Trophoblast cell (in vitro differentiated cells and primary cell): Measurements from ENCODE around the gene AGGF1.

Source experiments
- DNase-seq, 2 donors: peaks; one replicate each; pipeline ENCODE4 v3.0.0-alpha.2; 2016
- H2AFZ ChIP-seq: 2 replicates; pipeline ENCODE4 v1.6.1; 2013; ENCODE audit warnings: low read length, moderate library complexity, mild to moderate bottlenecking; ENCODE audit not compliant: insufficient read depth, poor library complexity
- H2AK5ac ChIP-seq: 2 replicates; pipeline ENCODE4 v1.6.1; 2013; ENCODE audit warnings: mild to moderate bottlenecking, low read length
- H2BK120ac ChIP-seq: 2 replicates; pipeline ENCODE4 v1.6.1; 2013; ENCODE audit warnings: low read length, mild to moderate bottlenecking, moderate library complexity; ENCODE audit not compliant: insufficient read depth, poor library complexity
- H2BK12ac ChIP-seq: 2 replicates; pipeline ENCODE4 v1.6.1; 2013; ENCODE audit warnings: mild to moderate bottlenecking, low read length, moderate library complexity
- H2BK5ac ChIP-seq: 2 replicates; pipeline ENCODE4 v1.6.1; 2013; ENCODE audit warnings: low read length, low read depth, moderate library complexity, mild to moderate bottlenecking; ENCODE audit not compliant: poor library complexity
- H3K14ac ChIP-seq: 2 replicates; pipeline ENCODE4 v1.6.1; 2013; ENCODE audit warnings: mild to moderate bottlenecking, low read length
- H3K18ac ChIP-seq: 2 replicates; pipeline ENCODE4 v1.6.1; 2013; ENCODE audit warnings: mild to moderate bottlenecking, low read length
- H3K23ac ChIP-seq: 2 replicates; pipeline ENCODE4 v1.6.1; 2013; ENCODE audit warnings: low read length
- H3K27ac ChIP-seq: 2 replicates; pipeline ENCODE4 v1.5.1; 2013; ENCODE audit warnings: low read depth, mild to moderate bottlenecking, inconsistent platforms, low read length, moderate library complexity
- H3K27me3 ChIP-seq: 2 replicates; pipeline ENCODE4 v1.6.1; 2013; ENCODE audit warnings: inconsistent platforms, mild to moderate bottlenecking, low read length, moderate library complexity; ENCODE audit not compliant: insufficient read depth
- H3K36me3 ChIP-seq, 2 experiments: 1 replicate in 1 of 2; 2 replicates in 1 of 2; pipeline ENCODE4 v1.6.1; 2013; ENCODE audit warnings: low read length in 2 of 2, mild to moderate bottlenecking in 2 of 2, moderate library complexity in 1 of 2; ENCODE audit not compliant: insufficient read depth in 2 of 2, control insufficient read depth in 1 of 2
- H3K4ac ChIP-seq: 2 replicates; pipeline ENCODE4 v1.6.1; 2013; ENCODE audit warnings: low read depth, mild to moderate bottlenecking, low read length, moderate library complexity
- H3K4me1 ChIP-seq, 2 experiments: 1 replicate in 1 of 2; 2 replicates in 1 of 2; pipeline ENCODE4 v1.6.1; 2013; ENCODE audit warnings: low read length in 2 of 2, mild to moderate bottlenecking in 2 of 2, moderate library complexity in 1 of 2; ENCODE audit not compliant: insufficient read depth in 2 of 2, control insufficient read depth in 1 of 2
- H3K4me2 ChIP-seq: 2 replicates; pipeline ENCODE4 v1.6.1; 2013; ENCODE audit warnings: inconsistent platforms, mild to moderate bottlenecking, low read length, moderate library complexity
- H3K4me3 ChIP-seq: 2 replicates; pipeline ENCODE4 v1.5.1; 2013; ENCODE audit warnings: mild to moderate bottlenecking, low read depth, low read length, inconsistent platforms
- H3K79me1 ChIP-seq: one replicate; pipeline ENCODE4 v1.6.1; 2013; ENCODE audit warnings: low read length
- H3K79me2 ChIP-seq: 2 replicates; pipeline ENCODE4 v1.6.1; 2013; ENCODE audit warnings: low read length, mild to moderate bottlenecking; ENCODE audit not compliant: control insufficient read depth, insufficient read depth, poor library complexity
- H3K9ac ChIP-seq: 2 replicates; pipeline ENCODE4 v1.6.1; 2013; ENCODE audit warnings: mild to moderate bottlenecking, low read length
- H3K9me3 ChIP-seq: 2 replicates; pipeline ENCODE4 v1.6.1; 2013; ENCODE audit warnings: low read depth, mild to moderate bottlenecking, control low read depth, inconsistent platforms, low read length; ENCODE audit not compliant: insufficient read depth
- H4K12ac ChIP-seq: 2 replicates; pipeline ENCODE4 v1.6.1; 2013; ENCODE audit warnings: low read depth, mild to moderate bottlenecking, low read length, moderate library complexity
- H4K8ac ChIP-seq: 2 replicates; pipeline ENCODE4 v1.6.1; 2013; ENCODE audit warnings: low read depth, mild to moderate bottlenecking, low read length, moderate library complexity
- H4K91ac ChIP-seq: one replicate; pipeline ENCODE4 v1.6.1; 2013; ENCODE audit warnings: low read depth, mild to moderate bottlenecking, low read length, moderate library complexity
- WGBS: extraction: QIAGEN DNeasy Blood & Tissue Kit; methylation state at CpG from one replicate; pipeline ENCODE4 v1.1.7; 2013; ENCODE audit warnings: missing lambda C conversion rate; ENCODE audit not compliant: insufficient read length, insufficient coverage; ENCODE audit errors: extremely low coverage; 5-methylcytosine and 5-hydroxymethylcytosine counted together

The AGGF1 gene

GRCh38 chr5:77032635-77033034 lies 2.4 kb downstream of the AGGF1 start:
- H3K4me1 ChIP-seq: no peaks in the 10 kb centered on the region
- peaks cover 4% of the 10 kb centered on the region for H3K79me2 ChIP-seq
- H3K14ac ChIP-seq: no peak overlapping the region
- no peak overlapping the region for H3K4me3 ChIP-seq
- H2AFZ ChIP-seq: no peak overlapping the region
- H3K4me2 ChIP-seq: no peak overlapping the region
- H4K8ac ChIP-seq: no peak overlapping the region
- peaks cover 3% of the 10 kb centered on the region for H3K9me3 ChIP-seq
- no peaks in the 10 kb centered on the region for H3K27me3 ChIP-seq
- H4K91ac ChIP-seq: no peak overlapping the region
- no peak overlapping the region for H2AK5ac ChIP-seq
- H3K27ac ChIP-seq: no peak overlapping the region
- H2BK5ac ChIP-seq: no peak overlapping the region
- H3K79me1 ChIP-seq: peaks cover 8% of the 10 kb centered on the region
- H4K12ac ChIP-seq: no peak overlapping the region
- H3K18ac ChIP-seq: no peak overlapping the region
- H3K36me3 ChIP-seq: peaks cover 3 to 5% of the 10 kb centered on the region in 2 experiments
- peak in 1 of 2 donors; percentile 4 for DNase-seq
- no peak overlapping the region for H3K4ac ChIP-seq
- H2BK12ac ChIP-seq: no peak overlapping the region
- no peak overlapping the region for H2BK120ac ChIP-seq
- H3K23ac ChIP-seq: no peak overlapping the region
- no CpG with 5 or more reads among the region's 4 CpGs for WGBS
- no peak overlapping the region for H3K9ac ChIP-seq

DNA sequence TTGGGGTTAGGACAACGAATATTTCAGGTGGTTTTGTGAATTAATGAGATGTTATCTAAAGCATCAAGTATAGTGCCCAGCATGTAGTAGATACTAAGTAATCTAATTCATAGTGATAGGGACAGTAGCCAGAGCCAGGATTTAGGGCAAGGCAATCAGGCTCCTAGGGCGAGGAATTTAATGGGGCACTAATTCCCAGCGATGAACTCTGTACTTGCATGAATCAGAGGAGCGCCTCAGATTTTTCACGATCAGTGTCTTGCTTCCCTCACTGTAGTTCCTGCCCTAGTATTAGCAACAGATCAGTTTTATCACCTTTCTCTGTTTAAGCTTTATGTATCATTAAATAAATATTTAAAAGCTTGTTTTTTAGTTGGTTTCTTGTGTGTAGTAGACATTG lies 3.1 kb downstream of the AGGF1 start:
- DNase-seq: no peak
- Histone ChIP-seq H3K4me3 (no peak overlapping the region), H3K9me3 (peaks cover 3% of the 10 kb centered on the region), H4K91ac (no peak overlapping the region), H4K12ac (no peak overlapping the region), H3K18ac (no peak overlapping the region), H2BK120ac (no peak overlapping the region), H3K4me1 (no peaks in the 10 kb centered on the region), H3K79me2 (peaks cover 4% of the 10 kb centered on the region), H3K14ac (no peak overlapping the region), H3K27ac (no peak overlapping the region), H3K4ac (no peak overlapping the region), H3K79me1 (peaks cover 8% of the 10 kb centered on the region), H2BK5ac (no peak overlapping the region), H2BK12ac (no peak overlapping the region), H3K4me2 (no peak overlapping the region), H2AFZ (no peak overlapping the region), H2AK5ac (no peak overlapping the region), H3K9ac (no peak overlapping the region), H3K23ac (no peak overlapping the region), H3K36me3 (peaks cover 3 to 5% of the 10 kb centered on the region in 2 experiments), H4K8ac (no peak overlapping the region), H3K27me3 (no peaks in the 10 kb centered on the region)
- no CpG with 5 or more reads among the region's 5 CpGs for WGBS

DNA sequence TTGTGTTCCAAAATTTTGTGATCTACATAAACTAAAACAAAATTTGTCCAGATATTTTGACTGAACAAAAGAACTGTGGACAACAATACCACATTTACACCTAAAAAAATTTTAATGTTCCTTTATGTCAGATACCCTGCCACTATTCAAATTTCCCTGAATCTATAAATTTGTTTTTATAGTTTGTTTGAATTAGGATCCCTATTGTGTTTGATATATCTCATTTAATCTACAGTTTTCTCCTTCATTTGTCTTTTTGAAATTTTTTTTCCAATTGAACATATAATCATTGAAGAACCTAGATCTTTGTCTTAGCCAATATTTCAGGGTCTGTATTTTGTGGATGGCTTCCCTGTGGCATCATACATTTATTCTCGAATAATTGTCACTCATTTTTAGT lies 5.7 kb downstream of the AGGF1 start:
- Histone ChIP-seq H2BK5ac (no peak overlapping the region), H4K8ac (no peak overlapping the region), H3K79me2 (no peaks in the 10 kb centered on the region), H3K4ac (no peak overlapping the region), H3K27me3 (no peaks in the 10 kb centered on the region), H4K12ac (no peak overlapping the region), H3K23ac (no peak overlapping the region), H4K91ac (no peak overlapping the region), H3K4me3 (no peak overlapping the region), H3K9ac (no peak overlapping the region), H3K9me3 (no peaks in the 10 kb centered on the region), H2BK12ac (no peak overlapping the region), H3K4me1 (no peaks in the 10 kb centered on the region), H3K27ac (no peak overlapping the region), H3K4me2 (no peak overlapping the region), H3K36me3 (peaks cover 5 to 10% of the 10 kb centered on the region in 2 experiments), H2AK5ac (no peak overlapping the region), H3K18ac (no peak overlapping the region), H3K79me1 (peaks cover under 1% of the 10 kb centered on the region), H2AFZ (no peak overlapping the region), H3K14ac (no peak overlapping the region), H2BK120ac (no peak overlapping the region)
- DNase-seq: no peak
- WGBS: no CpG with 5 or more reads among the region's 1 CpG

DNA sequence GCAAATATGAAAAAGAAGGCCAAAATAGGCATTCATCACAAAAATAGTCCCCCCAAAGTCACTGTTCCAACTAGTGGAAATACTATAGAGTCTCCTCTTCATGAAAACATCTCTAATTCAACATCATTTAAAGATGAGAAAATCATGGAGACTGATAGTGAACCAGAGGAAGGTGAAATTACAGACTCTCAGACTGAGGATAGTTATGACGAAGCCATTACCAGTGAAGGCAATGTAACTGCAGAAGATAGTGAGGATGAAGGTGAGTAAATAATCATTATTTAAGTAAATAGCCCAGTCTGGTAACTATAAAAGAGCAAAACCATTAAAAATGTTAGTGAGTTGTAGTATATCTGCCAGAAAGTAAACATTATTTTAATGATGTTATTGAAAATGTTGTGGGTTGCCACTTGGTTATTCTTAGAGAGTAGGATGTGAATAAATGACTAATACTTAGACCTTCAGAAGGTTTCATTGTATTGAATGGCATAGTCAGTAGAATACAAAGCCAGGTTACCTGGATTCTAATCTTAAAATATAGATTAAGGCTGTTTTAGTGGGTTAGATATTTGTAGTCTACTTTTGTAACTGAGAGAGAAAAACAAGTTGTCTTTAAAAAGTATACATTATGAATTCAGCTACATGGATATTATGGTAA lies 16.3 kb downstream of the AGGF1 start:
- H3K79me1 ChIP-seq: no peaks in the 10 kb centered on the region
- no peak overlapping the region for H4K91ac ChIP-seq
- no peak overlapping the region for H3K23ac ChIP-seq

More for the DNA sequence above, 16.3 kb downstream of the AGGF1 start:
- no peak overlapping the region for H3K27ac ChIP-seq
- peaks cover 2 to 7% of the 10 kb centered on the region in 2 experiments for H3K36me3 ChIP-seq
- H3K9me3 ChIP-seq: no peaks in the 10 kb centered on the region
- DNase-seq: no peak
- no peak overlapping the region for H3K18ac ChIP-seq
- H2BK12ac ChIP-seq: no peak overlapping the region
- H3K27me3 ChIP-seq: no peaks in the 10 kb centered on the region
- H3K4me1 ChIP-seq: no peaks in the 10 kb centered on the region
- no peak overlapping the region for H3K4me2 ChIP-seq
- no peak overlapping the region for H2AK5ac ChIP-seq
- no peak overlapping the region for H3K14ac ChIP-seq
- H2BK120ac ChIP-seq: no peak overlapping the region
- no peak overlapping the region for H4K12ac ChIP-seq
- no peaks in the 10 kb centered on the region for H3K79me2 ChIP-seq
- H3K4ac ChIP-seq: no peak overlapping the region
- no CpG with 5 or more reads among the region's 1 CpG for WGBS
- H3K9ac ChIP-seq: no peak overlapping the region
- H4K8ac ChIP-seq: no peak overlapping the region
- no peak overlapping the region for H2BK5ac ChIP-seq
- H3K4me3 ChIP-seq: no peak overlapping the region
- H2AFZ ChIP-seq: no peak overlapping the region
